ENCODE measurements around the gene SSBP1.
A peak's percentile ranks its signal among the peaks of the same experiment; 100 is the strongest.

The SSBP1 gene

GRCh38 chr7:141785706-141786552 lies 47.8 kb downstream of the SSBP1 start:
- peak; percentile 46 for DNase-seq

DNA sequence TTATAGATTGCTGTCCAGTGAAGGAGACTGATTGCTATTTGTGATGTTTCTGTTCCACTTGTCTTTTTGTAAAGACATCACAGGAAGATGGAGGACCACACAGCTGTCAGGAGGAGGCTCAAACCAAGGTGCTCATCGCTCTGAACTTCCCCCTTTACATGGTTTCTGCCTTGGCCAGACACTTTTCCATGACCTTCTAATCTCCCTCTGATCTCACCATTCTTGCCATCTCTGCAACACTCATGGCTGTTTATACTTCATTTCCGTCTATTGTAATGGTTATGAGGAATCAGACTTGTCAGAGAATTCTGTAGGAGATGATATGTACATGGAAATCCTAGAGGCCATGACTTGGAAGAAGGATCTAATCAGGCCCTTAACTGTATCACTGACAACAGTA lies 50.1 kb downstream of the SSBP1 start:
- no peak for DNase-seq

DNA sequence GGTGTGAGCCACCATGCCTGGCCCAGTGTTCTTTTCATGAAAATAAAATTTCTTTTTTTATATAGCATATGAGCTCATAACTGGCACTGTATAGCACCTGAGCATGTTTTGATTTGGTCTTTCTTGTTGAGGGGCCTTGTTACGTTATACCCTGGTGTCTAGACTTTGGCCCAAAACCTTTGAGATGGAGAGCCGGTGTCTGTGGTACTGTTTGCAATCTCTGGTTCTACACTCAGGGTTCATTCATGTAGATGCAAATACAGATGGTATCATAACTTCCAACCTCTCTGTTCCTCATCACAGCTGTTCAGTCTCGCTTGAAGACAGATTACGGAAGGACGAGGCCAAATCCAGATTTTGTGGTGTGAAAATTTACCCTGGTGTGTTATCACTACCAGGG lies 51.8 kb downstream of the SSBP1 start, which contains the start of gene TAS2R5:
Gene TAS2R5 (plus strand): TSS at position 301 of the 400 bp plus-strand sequence. CDS start 145 bp downstream, outside the sequence.
- DNase-seq = no peak

DNA sequence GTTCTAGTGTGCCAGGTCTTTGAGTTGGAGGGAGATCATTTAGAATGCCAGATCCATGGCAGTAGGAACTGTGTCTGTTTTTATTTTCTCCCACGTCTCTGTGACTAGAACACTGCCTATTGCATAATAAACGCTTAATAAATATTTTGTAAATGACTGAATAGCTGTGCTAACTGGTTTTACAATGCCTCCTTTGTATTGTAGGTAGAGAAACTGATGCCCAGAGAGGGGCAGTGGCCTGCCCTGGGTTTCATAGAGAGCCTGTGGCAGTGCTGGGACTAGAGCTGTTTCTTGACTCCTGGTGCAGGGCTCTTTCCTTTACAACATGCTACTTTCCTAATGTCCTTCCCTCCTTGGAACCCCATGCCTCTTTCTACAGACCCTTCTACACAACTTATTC lies 54.4 kb downstream of the SSBP1 start:
- DNase-seq = no peak
